GM12878 (cell line): ENCODE data around the gene GAP43. TPM values are rescaled to one million over a fixed set of nuclear protein-coding genes. Genes with fewer than 3 reads are reported as not detected.

Experiments used
- ATAC-seq: fragments of 200-7000 bp; cut with Tn5 transposase; 3 replicates; pipeline ENCODE4 v1.9.1; 2020; ENCODE audit warnings: mild to moderate bottlenecking, moderate library complexity
- BruUV-seq: library from RNA; stranded (reverse); fragments of 400-500 nt; replicated peaks from 2 replicates; lab custom pipeline; 2021; lab: Mats Ljungman, UMichigan
- CTCF ChIA-PET: fragments of 300-600 bp; sonication (Branson Sonifier 250); formaldehyde crosslinking; extraction: SDS; loops from one replicate; lab custom pipeline; 2021; ENCODE audit warnings: inconsistent platforms; lab: Yijun Ruan, JAX
- POLR2A ChIA-PET: fragments of 350-600 bp; formaldehyde crosslinking; extraction: SDS; loops from one replicate; lab custom pipeline; 2021; ENCODE audit warnings: inconsistent platforms; lab: Charles Lee
- RAD21 ChIA-PET: fragments of 300-600 bp; sonication (Branson Sonifier 250); formaldehyde crosslinking; loops from one replicate; lab custom pipeline; 2023; ENCODE audit warnings: antibody characterized with exemption; ENCODE audit not compliant: unreplicated experiment; lab: Charles Lee
- SMC1A ChIA-PET: fragments of 300-600 bp; sonication (Branson Sonifier 250); formaldehyde crosslinking; loops from one replicate; lab custom pipeline; 2023; ENCODE audit not compliant: unreplicated experiment, uncharacterized antibody; lab: Charles Lee
- DNase-seq: peaks from one replicate; pipeline ENCODE4 v3.0.0-alpha.2; 2011; ENCODE audit warnings: low read depth, low spot score
- FAIRE-seq: peaks from 3 replicates; lab custom pipeline; 2011; peaks lifted over from hg19 to GRCh38; lab: Jason Lieb, UNC
- H2AFZ ChIP-seq: 2 replicates; pipeline ENCODE4 v1.6.0; 2011; ENCODE audit warnings: low read depth, low read length, control low read depth; ENCODE audit not compliant: control insufficient read depth
- H3K27ac ChIP-seq: 2 replicates; pipeline ENCODE4 v1.5.1; 2011; ENCODE audit warnings: control low read depth; ENCODE audit not compliant: control insufficient read depth, insufficient read depth
- H3K27me3 ChIP-seq, 2 experiments: replicated peaks in 1 of 2; 2 replicates each; pipeline versions ENCODE4 v1.6.0 to v1.6.1; 2011; ENCODE audit warnings: low read length in 1 of 2; ENCODE audit not compliant: control insufficient read depth in 2 of 2, insufficient read depth in 2 of 2
- H3K36me3 ChIP-seq, 2 experiments: 2 replicates each; pipeline ENCODE4 v1.5.1; 2011; ENCODE audit warnings: low read length in 1 of 2; ENCODE audit not compliant: control insufficient read depth in 2 of 2, insufficient read depth in 2 of 2
- H3K4me1 ChIP-seq: 2 replicates; pipeline ENCODE4 v1.6.1; 2011; ENCODE audit warnings: mild to moderate bottlenecking, low read length, moderate library complexity, mixed read lengths; ENCODE audit not compliant: control insufficient read depth, insufficient read depth
- H3K4me2 ChIP-seq: 2 replicates; pipeline ENCODE4 v1.6.0; 2011; ENCODE audit warnings: control low read depth; ENCODE audit not compliant: control insufficient read depth, insufficient read depth
- H3K4me3 ChIP-seq: fragments of 200-600 bp; sonication (generic); 2 replicates; pipeline ENCODE4 v1.5.1; 2016
- H3K79me2 ChIP-seq: 2 replicates; pipeline ENCODE4 v1.6.0; 2011; ENCODE audit warnings: low read length; ENCODE audit not compliant: control insufficient read depth, insufficient read depth
- H3K9ac ChIP-seq: 2 replicates; pipeline ENCODE4 v1.8.0; 2011; ENCODE audit warnings: low read length, control low read depth, mixed read lengths; ENCODE audit not compliant: control insufficient read depth, insufficient read depth
- H3K9me3 ChIP-seq: replicated peaks from 3 replicates; pipeline ENCODE4 v1.5.1; 2011; ENCODE audit warnings: mild to moderate bottlenecking, low read length; ENCODE audit not compliant: control insufficient read depth, insufficient read depth
- H4K20me1 ChIP-seq: 2 replicates; pipeline ENCODE4 v1.6.0; 2011; ENCODE audit not compliant: control insufficient read depth, insufficient read depth
- BRCA1 ChIP-seq: IDR thresholded peaks from 2 replicates; pipeline ENCODE4 v1.6.1; 2011; ENCODE audit warnings: low read depth, low read length, improper control_type of control experiment
- CEBPB ChIP-seq, 2 experiments: fragments of 150-350 bp in 1 of 2; IDR thresholded peaks; 2 replicates each; pipeline ENCODE4 v1.6.1; 2012 to 2014; ENCODE audit warnings: low read depth in 2 of 2, low read length in 2 of 2, borderline replicate concordance in 1 of 2, inconsistent platforms in 1 of 2
- E4F1 ChIP-seq: fragments of 450-650 bp; IDR thresholded peaks from 2 replicates; pipeline ENCODE4 v1.6.1; 2018; ENCODE audit warnings: borderline replicate concordance, mild to moderate bottlenecking; ENCODE audit not compliant: partially characterized antibody
- ESRRA ChIP-seq: IDR thresholded peaks from 2 replicates; pipeline ENCODE4 v1.6.1; 2012; ENCODE audit warnings: mild to moderate bottlenecking, low read length, improper control_type of control experiment
- EZH2 ChIP-seq: IDR thresholded peaks from 2 replicates; pipeline ENCODE4 v1.6.1; 2012; ENCODE audit warnings: low read depth, mild to moderate bottlenecking, control low read depth, inconsistent platforms, low read length, borderline replicate concordance; ENCODE audit not compliant: control insufficient read depth
- MEF2B ChIP-seq: fragments of 450-650 bp; IDR thresholded peaks from 2 replicates; pipeline ENCODE4 v1.6.1; 2018; ENCODE audit warnings: mild to moderate bottlenecking, moderate library complexity; ENCODE audit not compliant: partially characterized antibody, poor library complexity, severe bottlenecking
- MYC ChIP-seq: IDR thresholded peaks from 2 replicates; pipeline ENCODE4 v1.6.1; 2011; ENCODE audit warnings: mild to moderate bottlenecking, low read length, moderate library complexity, inconsistent platforms; ENCODE audit not compliant: insufficient read depth, insufficient replicate concordance, insufficient read length, severe bottlenecking
- NFYA ChIP-seq: IDR thresholded peaks from 2 replicates; pipeline ENCODE4 v1.6.1; 2011; ENCODE audit warnings: low read depth, mild to moderate bottlenecking, low read length, improper control_type of control experiment, borderline replicate concordance
- RAD51 ChIP-seq: fragments of 450-650 bp; IDR thresholded peaks from 2 replicates; pipeline ENCODE4 v1.6.1; 2016; ENCODE audit warnings: moderate library complexity, mild to moderate bottlenecking, inconsistent platforms
- RCOR1 ChIP-seq: conservative IDR thresholded peaks from 2 replicates; pipeline ENCODE4 v1.6.1; 2012; ENCODE audit warnings: low read depth, low read length, improper control_type of control experiment
- SPI1 ChIP-seq: IDR thresholded peaks from 2 replicates; pipeline ENCODE4 v1.6.1; 2011; ENCODE audit warnings: low read depth, mild to moderate bottlenecking, low read length, moderate library complexity, borderline replicate concordance; ENCODE audit not compliant: insufficient read depth
- TBL1XR1 ChIP-seq: IDR thresholded peaks from 2 replicates; pipeline ENCODE4 v1.6.1; 2012; ENCODE audit warnings: low read depth, low read length, improper control_type of control experiment
- ZNF207 ChIP-seq: fragments of 450-650 bp; IDR thresholded peaks from 2 replicates; pipeline ENCODE4 v1.6.1; 2014; ENCODE audit warnings: antibody characterized with exemption, mild to moderate bottlenecking, borderline replicate concordance
- ZNF24 ChIP-seq: fragments of 450-650 bp; IDR thresholded peaks from 2 replicates; pipeline ENCODE4 v1.6.1; 2017; ENCODE audit warnings: antibody characterized with exemption, mild to moderate bottlenecking
- WGBS: methylation state at CpG from one replicate; pipeline ENCODE4 v1.1.6; 2016; ENCODE audit warnings: low lambda C conversion rate; ENCODE audit not compliant: insufficient replicate concordance, insufficient coverage; ENCODE audit errors: missing lambda C conversion rate; 5-methylcytosine and 5-hydroxymethylcytosine counted together
- in situ Hi-C: fragments of 300-500 bp; cut with MboI; formaldehyde crosslinking; loops from 9 replicates; pipeline ENCODE4 v1.14.3; 2018; ENCODE audit warnings: mixed read lengths
- intact Hi-C: fragments of 100-400 bp; cut with micrococcal nuclease; formaldehyde crosslinking; loops from one replicate; pipeline ENCODE4 v1.14.2; 2022; ENCODE audit not compliant: unreplicated experiment
- polyA plus RNA-seq, 11 experiments: library from polyadenylated mRNA; depleted of rRNA in 4 of 11; unstranded in 6 of 11; stranded (reverse) in 5 of 11; fragments of >200 nt; fragmentation: Nextera tagmentation in 4 of 11; fragmentation: Illumina TruSeq in 1 of 11; extraction: Ambion mirVana in 4 of 11; extraction: Trizol in 1 of 11; gene quantifications; 1 replicate in 1 of 11; 2 replicates in 10 of 11; pipeline versions ENCODE4 v1.2.1 to v1.2.3, GENCODE V29; 2011 to 2016; ENCODE audit warnings: inconsistent platforms in 2 of 11, missing spikeins in 2 of 11, low read depth in 1 of 11
- total RNA-seq, 4 experiments: library from RNA; depleted of rRNA in 3 of 4; stranded (reverse); fragments of >200 nt in 3 of 4; fragmentation: Illumina TruSeq in 1 of 4; extraction: Trizol in 1 of 4; gene quantifications; 2 replicates each; pipeline versions ENCODE4 v1.2.1 to v1.2.3, GENCODE V29; 2013 to 2021

The GAP43 gene
- total and polyA plus RNA-seq, 10 of the 15 experiments (the other 5 are each of a cell fraction or from before 2014, with no cell fraction given): 0.06 to 0.16 TPM; not detected in 8

GRCh38 chr3:115704661-115705338, 81.5 kb downstream of the GAP43 start:
- SMC1A ChIA-PET: interaction anchor here (0.9 to 1.6 kb wide), 5 partner anchors 9 to 613 kb away, joined by 3 to 5 read pairs (median 3); no protein-coding TSS in a partner anchor
- 24% methylated on average over 4 of the region's 4 CpGs for WGBS
- RAD21 ChIA-PET: no interaction called here
- H2AFZ ChIP-seq: no peak overlapping the region
- DNase-seq (no peak), ATAC-seq (peak; percentile 49; the same call in 1 of the 3 replicates), FAIRE-seq (no peak)
- intact Hi-C loops: no loop called here
- no peaks in the 10 kb centered on the region for H4K20me1 ChIP-seq
- no peak overlapping the region for H3K4me2 ChIP-seq
- TF ChIP-seq SPI1 (peak; percentile 51), EZH2 (no peak)
- no peak overlapping the region for H3K9ac ChIP-seq
- POLR2A ChIA-PET: no interaction called here
- no peak overlapping the region for H3K4me3 ChIP-seq
- H3K36me3 ChIP-seq: no peaks in the 10 kb centered on the region
- in situ Hi-C loops: no loop called here
- CTCF ChIA-PET: interaction anchor here (0.9 to 1.3 kb wide), 2 partner anchors 8 to 11 kb away, joined by 3 read pairs; no protein-coding TSS in a partner anchor
- H3K9me3 ChIP-seq: no peaks in the 10 kb centered on the region
- H3K27ac ChIP-seq: no peak overlapping the region
- no peaks in the 10 kb centered on the region for H3K27me3 ChIP-seq
- H3K4me1 ChIP-seq: no peaks in the 10 kb centered on the region
- BruUV-seq: no TSS peak
- no peaks in the 10 kb centered on the region for H3K79me2 ChIP-seq

- no peaks in the 10 kb centered on the region for H3K9me3 ChIP-seq
- RAD21 ChIA-PET: no interaction called here
- SMC1A ChIA-PET: interaction anchor here (1.6 kb wide), 1 partner anchor 12 kb away, joined by 4 read pairs; no protein-coding TSS in a partner anchor
- H3K36me3 ChIP-seq: no peaks in the 10 kb centered on the region
- no peak overlapping the region for H2AFZ ChIP-seq
- H3K4me2 ChIP-seq: no peak overlapping the region
- no peak overlapping the region for H3K27ac ChIP-seq
- 48% methylated on average over 3 of the region's 3 CpGs for WGBS
- H3K4me3 ChIP-seq: no peak overlapping the region
- FAIRE-seq (no peak), DNase-seq (no peak), ATAC-seq (no peak)
- H3K27me3 ChIP-seq: no peaks in the 10 kb centered on the region
- no TSS peak for BruUV-seq
- POLR2A ChIA-PET: no interaction called here
- intact Hi-C loops: no loop called here
- H3K4me1 ChIP-seq: no peaks in the 10 kb centered on the region
- in situ Hi-C loops: no loop called here
- H4K20me1 ChIP-seq: no peaks in the 10 kb centered on the region
- CTCF ChIA-PET: no interaction called here
- H3K9ac ChIP-seq: no peak overlapping the region
- no peaks in the 10 kb centered on the region for H3K79me2 ChIP-seq
- no peak for TF ChIP-seq ZNF24
- TF ChIP-seq BRCA1: no peak
- no peak for TF ChIP-seq E4F1
- no peak for TF ChIP-seq TBL1XR1
- no peak for TF ChIP-seq ESRRA
- no peak for TF ChIP-seq MEF2B
- no peak for TF ChIP-seq ZNF207
- no peak for TF ChIP-seq RAD51
- no peak for TF ChIP-seq NFYA
- TF ChIP-seq RCOR1: no peak
- no peak for TF ChIP-seq MYC
- no peak for TF ChIP-seq CEBPB (IDR thresholded peaks at IDR 0.05; ENCODE audit: borderline replicate concordance in 1 of 2, low read depth in 2 of 2, low read length in 2 of 2)
Observed at GRCh38 chr3:115706311-115706829, 83.1 kb downstream of the GAP43 start.
